ENCODE measurements around the gene ISOC1.

DNA sequence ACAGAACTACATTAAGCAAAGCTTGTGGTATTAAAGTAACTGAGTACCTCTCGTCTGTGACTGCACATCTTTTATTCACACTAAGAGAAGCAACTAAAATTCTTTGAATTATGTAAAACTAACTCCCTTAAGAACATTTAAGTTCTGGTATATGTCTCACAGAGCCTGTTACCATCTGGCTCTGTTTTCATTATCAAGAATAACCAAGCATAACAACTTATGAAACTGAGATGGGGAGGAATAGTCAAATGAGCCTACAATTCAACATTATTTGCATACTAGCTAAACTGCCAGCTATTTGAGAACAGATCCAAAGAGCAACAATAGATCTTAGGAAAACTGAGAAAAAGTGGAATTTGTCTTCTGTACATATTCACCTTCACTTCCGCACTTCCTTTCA is 25.3 kb upstream of the ISOC1 start:
- TF ChIP-seq EZH2 (IDR thresholded peaks at IDR 0.05; ENCODE audit: borderline replicate concordance, insufficient read depth, low read depth, low read length, poor library complexity, severe bottlenecking) (no peak), CTCF (IDR thresholded peaks at IDR 0.05) (no peak)
